ENCODE results near the gene TAX1BP1.
A peak's percentile ranks its signal among the peaks of the same experiment; 100 is the strongest.

The TAX1BP1 gene

DNA sequence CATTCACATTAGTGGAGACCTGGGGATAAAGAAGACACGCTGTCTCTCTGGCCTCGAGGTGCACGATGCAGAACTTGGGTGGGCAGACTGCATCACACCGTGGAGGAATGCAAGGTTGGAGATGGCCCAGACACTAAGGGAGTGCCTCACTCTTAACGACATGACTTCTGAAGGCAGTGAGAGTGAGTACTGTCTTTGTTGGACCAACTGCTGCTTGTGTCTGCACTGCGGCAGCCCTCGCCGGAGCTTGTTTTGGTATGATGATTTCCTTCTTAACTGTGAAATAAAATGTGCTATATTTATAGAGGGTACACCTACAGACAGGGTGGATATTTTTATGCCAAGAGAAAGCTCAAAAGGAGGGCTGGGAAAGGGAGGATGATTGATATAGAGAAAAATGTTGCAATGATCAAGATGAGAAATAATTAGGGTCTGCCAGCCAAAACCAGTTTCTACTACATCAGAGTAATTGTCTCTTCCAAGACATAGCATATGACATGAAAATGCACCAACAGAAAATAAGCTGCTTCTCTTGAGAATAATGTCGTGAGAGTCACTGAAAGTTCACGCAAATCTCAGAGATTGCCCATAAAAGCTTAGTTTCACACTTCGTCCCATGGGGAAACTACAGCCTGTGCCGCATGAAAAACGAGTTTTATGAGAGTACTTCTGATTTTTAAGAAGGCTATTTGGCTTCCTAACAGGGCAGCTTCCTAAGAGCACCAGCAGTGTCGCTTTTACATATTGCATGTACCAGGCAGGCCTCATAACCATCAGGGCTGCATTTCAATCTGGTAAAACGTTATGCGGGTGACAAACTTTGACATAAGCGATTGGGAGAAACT, 127.1 kb downstream of the TAX1BP1 start:
- no peak overlapping the region for H3K4me3 ChIP-seq (ENCODE audit: low read length)
- no peaks in the 10 kb centered on the region for H3K4me1 ChIP-seq (ENCODE audit: control insufficient read depth, insufficient read depth, low read length)
- no peak overlapping the region for H3K27ac ChIP-seq (ENCODE audit: low read depth, low read length)
- no peaks in the 10 kb centered on the region for H3K27me3 ChIP-seq (ENCODE audit: control insufficient read depth, insufficient read depth, low read length)
- no peak overlapping the region for H3K9ac ChIP-seq (ENCODE audit: low read length)
- no peaks in the 10 kb centered on the region for H3K36me3 ChIP-seq (ENCODE audit: control insufficient read depth, insufficient read depth, low read length)

DNA sequence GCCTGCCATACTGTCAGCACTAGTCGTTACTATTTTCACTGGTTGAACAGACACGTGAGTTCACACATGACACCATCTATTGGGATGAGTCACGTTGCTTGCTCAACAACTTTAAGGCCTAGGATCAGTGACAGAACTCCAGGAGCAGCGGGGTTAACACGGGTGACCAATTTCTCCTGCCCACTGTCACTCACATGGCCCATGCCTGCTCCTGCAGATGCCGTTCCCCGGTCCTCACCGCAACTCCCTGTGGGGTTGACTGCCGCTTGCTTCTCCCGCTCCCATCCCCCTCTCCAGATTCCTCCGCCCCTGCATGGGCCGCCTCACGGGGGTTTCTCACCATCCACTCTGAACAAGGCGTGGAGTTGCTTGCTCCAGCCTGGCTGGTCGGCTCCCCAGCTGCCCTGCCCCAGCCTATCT, 128.2 kb downstream of the TAX1BP1 start:
- Histone ChIP-seq H3K27me3 (ENCODE audit: control insufficient read depth, insufficient read depth, low read length) (no peaks in the 10 kb centered on the region), H3K4me1 (ENCODE audit: control insufficient read depth, insufficient read depth, low read length) (peaks cover 5% of the 10 kb centered on the region), H3K4me3 (ENCODE audit: low read length) (no peak overlapping the region), H3K27ac (ENCODE audit: low read depth, low read length) (no peak overlapping the region), H3K9ac (ENCODE audit: low read length) (no peak overlapping the region), H3K36me3 (ENCODE audit: control insufficient read depth, insufficient read depth, low read length) (no peaks in the 10 kb centered on the region)

DNA sequence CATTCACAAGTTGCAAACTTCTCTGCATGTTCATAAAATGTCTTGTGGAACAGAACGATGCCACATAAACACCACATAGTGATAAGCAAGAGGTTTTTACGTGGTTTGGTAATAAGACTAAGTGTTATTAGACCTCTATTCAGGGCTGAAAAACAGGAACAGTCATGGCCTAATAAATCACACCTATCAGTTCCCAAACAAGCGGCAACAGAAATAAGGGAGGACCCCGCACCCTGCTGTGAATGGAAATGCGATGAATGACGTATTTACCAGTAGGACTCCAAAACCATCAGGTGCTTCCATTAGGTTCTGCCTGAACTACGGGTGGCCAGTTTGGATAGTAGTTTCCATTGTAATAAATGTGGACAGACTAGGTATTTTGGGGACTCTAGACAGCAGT, 129.1 kb downstream of the TAX1BP1 start:
- Histone ChIP-seq H3K27ac (ENCODE audit: low read depth, low read length) (no peak overlapping the region), H3K9ac (ENCODE audit: low read length) (no peak overlapping the region), H3K4me3 (ENCODE audit: low read length) (no peak overlapping the region), H3K4me1 (ENCODE audit: control insufficient read depth, insufficient read depth, low read length) (peaks cover 7% of the 10 kb centered on the region), H3K27me3 (ENCODE audit: control insufficient read depth, insufficient read depth, low read length) (no peaks in the 10 kb centered on the region), H3K36me3 (ENCODE audit: control insufficient read depth, insufficient read depth, low read length) (no peaks in the 10 kb centered on the region)

DNA sequence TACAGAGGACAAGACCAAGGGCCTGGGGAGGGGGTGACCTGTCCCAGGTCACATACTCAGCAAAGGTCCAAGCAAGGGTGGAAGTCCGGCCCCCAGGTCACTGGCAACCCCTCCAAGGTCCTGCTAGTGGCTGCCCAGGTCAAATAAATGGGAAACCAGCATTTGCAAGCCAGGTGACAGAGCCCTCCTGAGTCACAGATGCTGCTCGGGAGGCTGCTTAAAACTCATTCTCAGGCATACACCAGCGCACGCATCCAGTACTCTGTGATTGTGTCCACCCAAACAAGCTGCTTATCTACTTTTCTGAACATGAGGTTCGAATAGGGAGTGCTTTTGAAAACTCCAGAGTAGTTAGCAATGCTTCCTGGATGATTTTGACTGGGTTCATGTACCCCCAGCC, 130.6 kb downstream of the TAX1BP1 start:
- Histone ChIP-seq H3K9ac (ENCODE audit: low read length) (no peak overlapping the region), H3K27me3 (ENCODE audit: control insufficient read depth, insufficient read depth, low read length) (no peaks in the 10 kb centered on the region), H3K4me1 (ENCODE audit: control insufficient read depth, insufficient read depth, low read length) (peaks cover 7% of the 10 kb centered on the region), H3K36me3 (ENCODE audit: control insufficient read depth, insufficient read depth, low read length) (no peaks in the 10 kb centered on the region), H3K27ac (ENCODE audit: low read depth, low read length) (no peak overlapping the region), H3K4me3 (ENCODE audit: low read length) (no peak overlapping the region)

DNA sequence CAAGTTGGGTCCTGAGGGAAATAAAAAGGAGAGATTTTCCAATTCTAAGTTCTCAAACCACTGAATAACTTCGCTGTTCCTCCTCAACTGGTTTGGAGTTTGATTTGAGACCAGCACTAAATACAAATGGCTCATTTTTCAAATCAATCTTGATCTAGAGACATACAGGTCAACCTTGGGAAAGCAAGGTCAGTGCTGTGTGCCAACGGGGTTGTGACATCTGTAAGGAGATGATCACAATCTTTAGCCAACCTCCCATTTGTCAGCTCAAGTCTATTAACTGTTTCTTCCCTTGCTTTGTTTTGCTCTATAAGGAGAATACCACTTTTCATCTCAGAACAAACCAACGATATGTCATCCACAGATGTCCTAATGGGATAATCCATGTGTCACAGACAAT, 131.1 kb downstream of the TAX1BP1 start:
- no peaks in the 10 kb centered on the region for H3K27me3 ChIP-seq (ENCODE audit: control insufficient read depth, insufficient read depth, low read length)
- H3K27ac ChIP-seq (ENCODE audit: low read depth, low read length): no peak overlapping the region
- peaks cover 7% of the 10 kb centered on the region for H3K4me1 ChIP-seq (ENCODE audit: control insufficient read depth, insufficient read depth, low read length)

DNA sequence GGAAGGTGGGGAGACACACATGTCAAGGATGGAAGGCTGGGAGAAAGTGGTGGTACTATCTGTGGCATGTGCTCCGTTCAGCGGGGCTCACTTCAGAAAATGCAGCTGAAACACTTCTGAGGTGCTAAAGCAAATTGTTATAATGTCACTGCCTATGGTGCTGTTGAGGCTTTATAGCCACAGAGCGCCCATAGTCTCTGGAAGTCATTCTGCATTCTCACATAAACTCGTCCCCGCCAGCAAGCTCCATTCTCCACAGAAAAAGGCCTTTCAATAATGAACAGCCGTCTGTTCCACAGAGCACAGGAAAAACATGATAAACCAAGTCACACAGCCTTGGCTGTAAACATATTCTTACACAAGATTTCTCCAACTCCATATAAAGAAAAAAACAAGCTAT, 131.9 kb downstream of the TAX1BP1 start:
- no peak overlapping the region for H3K4me3 ChIP-seq (ENCODE audit: low read length)
- no peak overlapping the region for H3K27ac ChIP-seq (ENCODE audit: low read depth, low read length)
- peaks cover 7% of the 10 kb centered on the region for H3K4me1 ChIP-seq (ENCODE audit: control insufficient read depth, insufficient read depth, low read length)
- H3K9ac ChIP-seq (ENCODE audit: low read length): no peak overlapping the region
- no peaks in the 10 kb centered on the region for H3K27me3 ChIP-seq (ENCODE audit: control insufficient read depth, insufficient read depth, low read length)
- H3K36me3 ChIP-seq (ENCODE audit: control insufficient read depth, insufficient read depth, low read length): no peaks in the 10 kb centered on the region

More for the DNA sequence above, 131.1 kb downstream of the TAX1BP1 start:
- H3K4me3 ChIP-seq (ENCODE audit: low read length): no peak overlapping the region
- H3K36me3 ChIP-seq (ENCODE audit: control insufficient read depth, insufficient read depth, low read length): no peaks in the 10 kb centered on the region
- no peak overlapping the region for H3K9ac ChIP-seq (ENCODE audit: low read length)

DNA sequence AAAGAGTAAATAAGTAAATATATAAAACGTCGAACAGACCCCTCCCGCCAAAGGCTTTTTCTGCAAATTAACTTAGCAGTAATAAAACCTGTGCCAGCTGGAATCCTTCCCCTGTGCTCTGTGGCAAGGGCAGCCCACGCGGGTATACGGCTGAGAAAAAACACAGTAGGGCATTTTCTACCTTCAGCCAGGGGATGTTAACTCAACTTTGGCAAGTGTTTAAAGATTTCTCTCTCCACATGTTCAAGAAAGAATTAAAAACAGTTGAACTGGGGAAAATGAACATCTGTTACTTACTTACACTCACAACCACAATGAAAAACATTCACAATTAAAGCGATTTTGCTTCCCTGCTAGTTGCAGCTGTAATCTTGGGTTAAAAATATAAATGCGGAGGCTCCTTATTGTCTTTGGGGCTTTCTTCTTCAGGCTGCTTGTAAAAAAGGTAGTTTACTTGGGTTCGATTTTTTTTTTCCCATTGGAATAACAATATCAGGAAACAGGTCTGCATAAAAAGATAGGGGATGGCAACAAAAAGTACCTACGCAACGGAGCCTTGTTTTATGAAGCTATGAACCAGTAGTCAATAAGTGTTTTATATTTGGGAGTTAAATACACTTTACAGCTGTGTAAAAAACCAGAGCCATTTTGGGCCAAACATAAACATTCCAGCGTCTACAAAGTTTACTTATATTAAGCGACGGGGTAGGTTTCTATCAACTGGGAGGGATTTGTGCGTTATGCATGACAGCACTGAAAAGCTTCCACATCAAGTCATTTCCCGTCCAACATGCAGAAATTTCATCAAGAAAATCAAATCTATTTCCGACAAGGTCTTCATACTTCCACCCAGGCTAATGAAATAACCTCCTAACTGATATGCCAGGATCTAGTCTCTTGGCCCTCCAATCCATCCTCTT, 132.7 kb downstream of the TAX1BP1 start:
- Histone ChIP-seq H3K9ac (ENCODE audit: low read length) (no peak overlapping the region), H3K4me1 (ENCODE audit: control insufficient read depth, insufficient read depth, low read length) (peaks cover 7% of the 10 kb centered on the region), H3K4me3 (ENCODE audit: low read length) (no peak overlapping the region), H3K36me3 (ENCODE audit: control insufficient read depth, insufficient read depth, low read length) (no peaks in the 10 kb centered on the region), H3K27ac (ENCODE audit: low read depth, low read length) (no peak overlapping the region), H3K27me3 (ENCODE audit: control insufficient read depth, insufficient read depth, low read length) (no peaks in the 10 kb centered on the region)

DNA sequence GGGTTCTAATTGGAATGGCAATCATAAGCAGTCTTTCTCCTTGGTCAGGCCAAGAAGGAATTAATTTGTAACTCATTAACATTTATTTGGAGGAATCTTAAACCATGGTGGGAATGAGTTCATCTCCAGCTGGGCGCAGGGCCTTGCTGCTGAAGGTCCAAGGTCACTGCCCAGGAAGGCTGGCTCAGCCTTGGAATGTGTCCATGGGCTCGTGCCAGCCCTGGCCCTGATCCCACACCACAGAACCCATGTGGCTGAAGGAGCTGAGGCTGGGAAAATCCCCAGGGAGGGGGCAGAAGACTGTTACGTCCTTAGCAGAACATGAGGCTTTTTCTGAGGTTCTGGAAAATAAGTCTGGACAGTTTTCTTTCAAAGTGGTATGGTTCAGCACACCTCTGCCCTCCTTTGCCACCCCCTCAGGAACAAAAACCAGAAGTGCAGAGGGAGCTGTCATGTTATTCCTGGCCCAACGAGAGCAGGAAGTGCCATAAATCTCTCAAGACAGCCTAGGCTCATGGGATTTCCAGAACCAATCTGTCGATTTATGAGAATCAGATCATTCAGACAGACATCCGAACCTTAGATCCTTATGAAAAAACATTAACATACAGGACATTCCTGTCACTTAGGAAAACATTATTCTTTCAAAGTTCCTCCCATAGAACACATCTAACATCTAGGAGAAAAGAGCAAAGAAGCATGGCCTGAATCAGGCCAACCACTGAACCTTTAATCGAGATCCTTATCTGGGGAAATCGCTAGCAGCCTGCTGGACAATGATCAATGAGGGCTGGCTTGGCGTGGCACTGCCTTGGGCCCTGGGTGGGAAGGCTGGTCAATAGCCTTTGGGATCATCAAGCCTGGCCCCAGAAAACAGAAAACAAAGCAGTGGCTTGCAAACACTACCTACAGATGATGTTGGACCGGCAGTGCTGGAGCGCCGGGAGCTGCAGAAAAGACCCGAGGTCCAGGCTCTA, 134.3 kb downstream of the TAX1BP1 start:
- H3K9ac ChIP-seq (ENCODE audit: low read length): no peak overlapping the region

DNA sequence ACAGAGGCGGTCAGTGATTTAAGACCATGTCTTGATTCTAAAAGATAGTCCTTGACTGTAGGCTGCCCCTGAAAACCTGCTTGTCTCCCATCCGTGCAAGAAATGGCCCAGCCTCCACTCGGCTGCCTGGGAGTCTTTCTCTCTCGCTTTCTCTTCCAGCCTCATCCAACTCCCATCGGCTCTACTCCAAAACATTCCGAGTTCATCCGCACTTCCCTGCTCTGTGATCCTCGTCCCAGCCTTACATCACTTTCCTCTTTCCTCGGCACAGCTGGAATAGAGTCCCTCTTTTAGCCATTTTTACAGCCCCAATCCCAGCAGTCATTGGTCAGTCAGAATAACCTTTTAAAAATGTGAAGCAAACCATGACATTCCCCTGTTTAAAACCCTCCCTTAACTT, 135.1 kb downstream of the TAX1BP1 start:
- H3K9ac ChIP-seq (ENCODE audit: low read length): no peak overlapping the region
- no peaks in the 10 kb centered on the region for H3K27me3 ChIP-seq (ENCODE audit: control insufficient read depth, insufficient read depth, low read length)
- H3K4me3 ChIP-seq (ENCODE audit: low read length): no peak overlapping the region
- H3K27ac ChIP-seq (ENCODE audit: low read depth, low read length): no peak overlapping the region
- peaks cover 7% of the 10 kb centered on the region for H3K4me1 ChIP-seq (ENCODE audit: control insufficient read depth, insufficient read depth, low read length)
- H3K36me3 ChIP-seq (ENCODE audit: control insufficient read depth, insufficient read depth, low read length): no peaks in the 10 kb centered on the region

More for the DNA sequence above, 134.3 kb downstream of the TAX1BP1 start:
- H3K27ac ChIP-seq (ENCODE audit: low read depth, low read length): no peak overlapping the region
- H3K27me3 ChIP-seq (ENCODE audit: control insufficient read depth, insufficient read depth, low read length): no peaks in the 10 kb centered on the region
- H3K4me1 ChIP-seq (ENCODE audit: control insufficient read depth, insufficient read depth, low read length): peaks cover 7% of the 10 kb centered on the region
- no peaks in the 10 kb centered on the region for H3K36me3 ChIP-seq (ENCODE audit: control insufficient read depth, insufficient read depth, low read length)
- H3K4me3 ChIP-seq (ENCODE audit: low read length): peak overlapping the region; percentile 16

DNA sequence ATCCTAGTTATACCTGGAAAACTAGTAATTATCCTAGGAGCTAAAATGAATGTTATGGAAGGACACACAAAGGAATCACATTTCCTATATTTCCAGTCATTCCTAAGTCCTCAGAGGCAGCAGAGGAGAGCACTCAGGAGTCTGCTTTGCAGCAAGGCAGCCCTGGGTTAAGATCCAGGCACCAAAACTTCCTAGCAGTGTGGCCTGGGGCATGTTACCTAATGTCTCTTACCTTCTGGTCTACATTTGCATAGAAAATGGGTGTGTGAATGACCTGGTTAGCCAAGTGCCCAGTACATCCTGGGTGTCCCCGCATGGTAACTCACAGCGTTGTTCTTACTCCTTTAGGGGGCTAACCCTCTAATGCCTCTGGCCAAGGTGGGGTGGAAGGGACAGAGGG, 135.9 kb downstream of the TAX1BP1 start:
- Histone ChIP-seq H3K4me3 (ENCODE audit: low read length) (no peak overlapping the region), H3K4me1 (ENCODE audit: control insufficient read depth, insufficient read depth, low read length) (peaks cover 7% of the 10 kb centered on the region), H3K36me3 (ENCODE audit: control insufficient read depth, insufficient read depth, low read length) (no peaks in the 10 kb centered on the region), H3K9ac (ENCODE audit: low read length) (no peak overlapping the region), H3K27ac (ENCODE audit: low read depth, low read length) (no peak overlapping the region), H3K27me3 (ENCODE audit: control insufficient read depth, insufficient read depth, low read length) (no peaks in the 10 kb centered on the region)

DNA sequence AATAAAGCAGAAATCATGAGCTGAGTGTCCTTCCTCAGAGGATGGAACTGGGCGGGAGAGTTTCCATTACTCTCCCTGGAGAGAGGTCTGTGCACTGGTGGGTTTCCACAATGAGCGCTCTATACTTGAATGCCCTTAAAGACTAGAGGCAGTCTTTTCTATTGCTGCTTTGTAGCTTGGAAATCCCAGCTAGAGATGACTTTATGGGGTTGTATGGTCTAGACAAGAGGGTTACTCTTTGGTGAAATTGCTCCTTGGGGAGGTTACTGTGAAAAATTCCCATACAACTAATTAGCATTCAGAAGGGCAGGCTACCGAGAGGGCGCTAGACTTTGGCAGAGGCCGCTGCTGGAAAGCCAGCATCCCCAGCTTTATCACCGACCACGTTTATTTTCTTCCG, 136.8 kb downstream of the TAX1BP1 start:
- Histone ChIP-seq H3K36me3 (ENCODE audit: control insufficient read depth, insufficient read depth, low read length) (no peaks in the 10 kb centered on the region), H3K27ac (ENCODE audit: low read depth, low read length) (no peak overlapping the region), H3K4me3 (ENCODE audit: low read length) (no peak overlapping the region), H3K4me1 (ENCODE audit: control insufficient read depth, insufficient read depth, low read length) (peaks cover 7% of the 10 kb centered on the region), H3K27me3 (ENCODE audit: control insufficient read depth, insufficient read depth, low read length) (no peaks in the 10 kb centered on the region), H3K9ac (ENCODE audit: low read length) (no peak overlapping the region)
